CD4-positive, alpha-beta T cell treated with Interleukin-4 for 1 hour (primary cell): ENCODE data around the gene PRDM15.
"Not testable (repeated sequence)": the region's sequence is repeated elsewhere in the genome, so short reads cannot be mapped to it uniquely, and the experiment has no call there.

Source experiments
- DNase-seq, 2 donors: peaks; one replicate each; pipeline ENCODE4 v3.0.0-alpha.2; 2020 to 2022

Gene PRDM15

DNA sequence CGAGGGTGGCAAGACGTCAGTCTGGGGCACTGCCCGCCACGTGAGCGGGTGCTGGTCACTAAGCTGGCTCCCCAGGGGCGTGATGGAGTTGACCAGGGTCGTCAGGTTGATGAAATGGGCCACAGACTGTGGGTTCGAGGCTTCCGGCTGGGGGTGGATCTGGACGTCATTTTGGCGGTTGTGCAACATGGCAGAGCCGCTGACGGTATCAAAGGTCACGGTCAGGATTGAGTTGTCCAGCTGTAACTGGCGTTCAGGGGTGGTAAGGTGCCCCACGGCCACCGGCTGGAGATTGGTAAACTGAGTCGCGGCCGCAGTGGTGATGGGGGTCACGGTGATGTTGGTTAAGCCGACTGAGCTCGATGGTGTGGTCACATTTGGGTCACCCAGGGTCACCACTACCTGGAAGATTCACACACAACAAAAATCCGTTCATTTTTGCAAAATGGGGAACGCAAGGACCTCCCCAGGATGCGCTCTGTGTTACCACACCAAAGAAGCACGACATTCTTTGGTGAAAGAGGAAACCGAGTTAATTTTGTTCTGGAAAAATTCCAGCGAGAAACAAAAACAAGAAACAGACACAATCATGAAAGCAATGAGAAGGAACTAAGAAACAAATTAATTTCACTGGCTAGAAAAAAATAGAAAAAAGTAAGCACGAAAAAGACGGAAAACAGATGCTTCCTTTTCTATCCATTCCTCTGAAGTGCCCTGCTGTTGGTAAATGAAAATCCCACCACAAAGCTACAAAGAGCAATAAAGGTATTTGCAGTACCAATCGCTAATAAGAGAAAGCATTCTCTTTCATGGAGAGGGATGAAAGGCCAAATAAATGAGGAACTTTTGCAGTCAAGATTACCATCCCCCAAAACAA, 77.6 kb downstream of the PRDM15 start:
- no peak for DNase-seq

- no peak for DNase-seq
Measured at GRCh38 chr21:41800425-41801320, 78.5 kb downstream of the PRDM15 start.

DNA sequence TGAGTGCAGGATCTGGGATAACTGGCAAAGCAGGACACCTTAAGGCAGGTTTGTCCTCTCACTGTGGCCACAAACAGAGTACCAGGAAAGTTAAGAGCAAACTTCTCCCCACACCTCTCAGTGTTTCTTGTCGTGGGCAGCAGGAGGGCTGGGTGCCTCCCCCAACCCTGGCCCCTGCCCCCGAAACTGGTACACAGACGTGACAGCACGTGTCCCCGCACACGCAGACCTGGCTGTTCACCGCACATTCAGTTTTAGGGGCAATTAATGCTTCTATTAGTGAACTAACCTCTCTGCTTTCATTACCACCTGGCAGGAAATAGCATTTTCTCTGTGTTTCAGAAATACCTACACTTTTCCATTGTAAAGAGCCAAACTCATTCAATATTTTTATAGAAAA, 79.4 kb downstream of the PRDM15 start:
- DNase-seq, result no peak

- DNase-seq, result no peak
Measured at GRCh38 chr21:41798326-41798725, 80.8 kb downstream of the PRDM15 start.

DNA sequence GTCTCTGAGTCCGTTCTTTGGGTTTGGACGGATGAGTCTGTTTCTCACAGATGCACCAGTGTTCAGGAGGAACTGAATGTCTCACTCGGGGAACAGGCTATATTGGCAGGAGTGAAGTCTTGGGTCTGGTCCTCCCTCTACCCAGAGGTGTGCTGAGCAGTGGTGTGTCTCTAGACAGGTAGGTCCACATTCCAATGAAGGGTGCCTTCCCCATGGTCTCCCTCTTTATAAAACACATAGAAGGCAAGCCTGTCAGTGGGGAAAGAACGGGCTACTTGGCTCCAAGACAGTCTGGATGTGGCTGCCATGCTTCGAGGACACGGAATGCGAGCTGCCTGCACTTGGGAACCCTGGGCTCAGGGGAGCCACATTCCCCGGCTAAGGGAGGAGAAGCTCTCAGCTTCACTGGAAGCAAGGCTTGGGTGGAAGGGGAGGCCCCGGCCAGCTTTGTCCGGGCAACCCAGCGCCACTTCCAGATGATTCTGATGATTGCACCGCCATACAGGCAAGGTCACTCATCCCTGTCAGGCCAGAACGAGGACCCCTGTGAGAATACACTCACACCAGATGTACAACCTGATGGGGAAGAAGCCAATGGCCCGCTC, 82.6 kb downstream of the PRDM15 start:
- no peak for DNase-seq

DNA sequence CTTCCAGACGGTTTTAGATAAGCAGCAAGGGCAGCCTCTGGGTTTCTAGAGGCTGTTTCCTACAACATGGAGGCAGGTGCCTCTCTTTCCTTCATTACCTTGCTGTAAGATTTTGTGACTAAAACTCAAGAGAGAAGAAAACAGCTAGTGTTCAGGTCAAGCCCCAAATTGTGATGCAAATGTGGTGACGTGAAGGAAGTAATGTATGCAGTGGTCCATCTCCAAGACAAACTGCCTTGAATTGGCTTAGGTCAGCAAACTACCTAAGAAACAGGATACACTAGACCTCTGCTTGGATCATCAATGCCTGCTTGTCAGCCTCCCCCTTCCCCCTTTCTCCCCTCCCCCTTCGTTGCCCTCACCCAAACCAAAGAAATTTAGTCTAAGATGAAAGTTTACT, 83.4 kb downstream of the PRDM15 start:
- DNase-seq, result no peak

DNA sequence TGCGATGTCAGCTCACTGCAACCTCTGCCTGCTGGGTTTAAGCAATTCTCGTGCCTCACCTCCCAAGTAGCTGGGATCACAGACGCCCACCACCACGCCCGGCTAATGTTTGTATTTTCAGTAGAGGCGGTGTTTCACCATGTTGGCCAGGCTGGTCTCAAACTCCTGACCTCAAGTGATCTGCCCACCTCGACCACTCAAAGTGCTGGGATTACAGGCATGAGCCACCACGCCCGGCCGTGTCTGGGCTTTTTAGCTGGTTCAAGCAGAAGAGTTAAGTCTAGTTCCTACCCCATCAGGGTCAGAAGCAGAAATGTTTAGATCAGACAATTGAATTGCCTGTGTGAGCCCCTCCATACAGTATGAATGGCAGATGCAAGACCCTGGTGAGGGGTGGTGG, 84.5 kb downstream of the PRDM15 start:
- no peak for DNase-seq

- no peak for DNase-seq
Measured at GRCh38 chr21:41792711-41793110, 86.4 kb downstream of the PRDM15 start.

DNA sequence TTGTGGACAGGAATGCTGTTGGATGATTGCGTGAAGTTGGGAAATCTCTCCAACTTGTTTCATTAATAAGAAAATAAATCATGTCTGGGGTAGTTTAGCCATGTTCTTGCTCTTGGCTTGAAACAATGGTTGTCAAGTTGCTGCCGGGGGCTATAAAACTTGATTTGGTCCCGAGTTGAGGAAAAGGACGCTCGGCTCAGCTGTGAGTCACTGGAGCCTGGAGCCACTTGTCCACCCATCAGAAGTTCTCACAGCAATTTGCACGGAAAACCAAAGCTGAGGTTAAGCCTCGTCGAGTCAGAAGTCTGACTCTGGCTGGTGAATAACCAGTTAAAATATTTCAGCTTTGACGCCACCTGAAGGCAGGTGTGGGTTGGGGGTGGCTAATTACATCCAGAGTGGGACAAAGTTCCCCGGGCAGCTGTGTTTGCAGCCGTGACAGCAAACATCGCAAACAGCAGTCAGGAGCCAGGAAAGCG, 92.6 kb downstream of the PRDM15 start:
- DNase-seq, result no peak

DNA sequence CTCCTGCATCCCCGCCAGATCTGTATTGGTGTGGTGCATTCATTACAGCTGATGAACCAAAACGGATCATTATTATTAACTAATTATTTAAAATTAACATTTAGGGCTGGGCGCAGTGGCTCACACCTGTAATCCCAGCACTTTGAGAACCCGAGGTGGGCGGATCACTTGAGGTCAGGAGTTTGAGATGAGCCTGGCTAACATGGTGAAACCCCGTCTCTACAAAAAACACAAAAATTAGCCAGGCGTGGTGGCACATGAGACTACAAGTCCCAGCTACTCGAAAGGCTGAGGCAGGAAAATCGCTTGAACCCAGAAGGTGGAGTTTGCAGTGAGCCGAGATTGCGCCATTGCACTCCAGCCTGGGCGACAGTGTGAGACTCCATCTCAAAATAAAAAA, 93.9 kb downstream of the PRDM15 start:
- not testable (repeated sequence) for DNase-seq

- DNase-seq, result no peak
Measured at GRCh38 chr21:41784456-41785102, 94.6 kb downstream of the PRDM15 start.

DNA sequence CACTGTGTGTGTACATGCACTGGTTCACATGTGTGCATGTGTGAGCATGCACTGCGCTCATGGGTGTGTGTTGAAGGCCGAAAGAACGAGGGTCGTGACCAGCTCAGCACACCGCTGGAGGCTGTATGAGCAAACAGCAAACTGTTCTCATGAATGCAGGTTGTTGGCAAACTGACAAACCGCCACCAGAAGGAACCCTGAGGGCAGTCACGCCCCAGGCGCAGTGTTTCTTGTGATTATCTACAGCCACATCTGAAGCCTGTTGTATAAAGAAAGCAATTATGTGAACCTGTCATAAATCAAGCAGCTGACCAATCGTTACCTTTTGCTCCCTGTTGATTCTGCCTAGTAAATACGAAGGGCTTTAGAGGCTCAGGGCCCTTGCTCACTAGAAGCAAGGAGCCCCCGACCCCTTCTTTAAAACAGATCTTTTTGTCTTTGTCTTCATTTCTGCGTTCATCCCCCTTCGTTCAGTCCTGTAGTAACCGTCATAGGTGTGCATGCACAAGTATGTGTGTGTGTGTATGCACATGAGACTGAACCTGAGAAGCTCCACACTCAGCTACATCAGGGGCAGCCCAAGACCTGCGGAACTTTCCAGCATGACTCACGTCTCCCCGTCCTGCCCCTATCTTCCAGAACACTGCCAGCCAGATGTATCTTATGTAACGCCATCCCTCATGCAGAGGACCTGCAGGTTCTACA, 95.5 kb downstream of the PRDM15 start:
- DNase-seq, result no peak

- DNase-seq, result no peak
Measured at GRCh38 chr21:41781050-41781410, 98.1 kb downstream of the PRDM15 start.

DNA sequence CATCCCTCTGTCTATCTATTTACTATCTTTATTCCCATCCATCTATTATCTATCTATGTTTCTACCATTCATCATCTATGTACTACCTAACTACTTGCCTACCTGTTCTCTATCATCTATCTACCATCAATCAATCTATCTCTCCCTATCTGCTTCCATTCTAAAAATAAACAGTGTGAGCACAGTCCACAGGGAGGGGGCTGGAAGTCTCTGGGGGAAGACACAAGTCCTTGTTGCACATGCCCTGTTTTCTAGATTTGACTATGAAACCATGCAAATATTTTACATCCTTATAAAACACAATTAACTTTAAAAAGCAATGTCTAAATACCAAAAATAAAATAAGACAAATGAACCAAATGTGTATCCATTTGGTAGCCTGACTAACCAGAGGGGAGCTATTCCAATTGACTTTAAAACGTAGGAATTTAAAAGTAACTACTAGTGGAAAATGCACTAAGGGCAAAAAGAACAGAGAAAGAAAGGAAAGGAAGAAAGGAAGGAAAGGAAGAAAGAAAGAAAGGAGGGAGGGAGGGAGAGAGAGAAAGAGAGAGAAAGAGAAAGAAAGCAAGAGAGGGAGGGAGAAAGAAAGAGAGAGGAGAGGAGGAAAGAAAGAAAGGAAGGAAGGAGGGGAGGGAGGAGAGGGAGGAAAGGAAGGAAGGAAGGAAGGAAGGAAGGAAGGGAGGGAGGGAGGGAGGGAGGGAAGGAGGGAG, 98.7 kb downstream of the PRDM15 start:
- DNase-seq, result no peak

- no peak for DNase-seq
Measured at GRCh38 chr21:41779659-41780058, 99.5 kb downstream of the PRDM15 start.

DNA sequence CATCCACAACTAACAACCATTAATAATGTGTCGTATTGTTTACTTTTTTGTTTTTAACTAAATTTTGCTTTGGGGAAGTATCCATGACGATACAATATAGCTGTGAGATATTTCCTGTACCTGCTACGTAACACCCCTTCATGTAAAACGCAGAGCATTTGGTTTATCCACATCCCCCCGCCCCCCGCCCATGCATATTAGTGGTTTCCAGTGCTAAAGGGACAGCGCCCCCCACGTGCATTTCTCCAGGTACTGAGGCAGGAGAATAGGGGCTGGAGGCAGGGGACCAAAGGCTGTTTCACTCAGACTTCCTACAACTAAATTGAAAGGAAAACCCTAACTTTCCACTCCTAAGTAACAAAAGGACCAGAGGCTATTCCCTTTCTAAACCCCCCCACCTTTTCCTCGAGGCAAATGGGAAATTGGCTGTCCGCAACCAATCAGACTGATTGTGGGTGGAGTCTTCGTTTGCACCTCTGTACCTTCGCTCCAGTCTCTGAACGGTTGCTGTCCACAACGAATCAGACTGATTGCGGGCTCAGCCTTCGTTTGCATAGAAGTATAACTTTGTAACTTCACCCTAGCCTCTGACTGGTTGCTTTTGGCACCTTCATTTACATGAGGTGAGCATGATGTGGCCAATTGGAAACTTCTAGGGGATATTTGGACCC, 100.1 kb downstream of the PRDM15 start:
- no peak for DNase-seq

DNA sequence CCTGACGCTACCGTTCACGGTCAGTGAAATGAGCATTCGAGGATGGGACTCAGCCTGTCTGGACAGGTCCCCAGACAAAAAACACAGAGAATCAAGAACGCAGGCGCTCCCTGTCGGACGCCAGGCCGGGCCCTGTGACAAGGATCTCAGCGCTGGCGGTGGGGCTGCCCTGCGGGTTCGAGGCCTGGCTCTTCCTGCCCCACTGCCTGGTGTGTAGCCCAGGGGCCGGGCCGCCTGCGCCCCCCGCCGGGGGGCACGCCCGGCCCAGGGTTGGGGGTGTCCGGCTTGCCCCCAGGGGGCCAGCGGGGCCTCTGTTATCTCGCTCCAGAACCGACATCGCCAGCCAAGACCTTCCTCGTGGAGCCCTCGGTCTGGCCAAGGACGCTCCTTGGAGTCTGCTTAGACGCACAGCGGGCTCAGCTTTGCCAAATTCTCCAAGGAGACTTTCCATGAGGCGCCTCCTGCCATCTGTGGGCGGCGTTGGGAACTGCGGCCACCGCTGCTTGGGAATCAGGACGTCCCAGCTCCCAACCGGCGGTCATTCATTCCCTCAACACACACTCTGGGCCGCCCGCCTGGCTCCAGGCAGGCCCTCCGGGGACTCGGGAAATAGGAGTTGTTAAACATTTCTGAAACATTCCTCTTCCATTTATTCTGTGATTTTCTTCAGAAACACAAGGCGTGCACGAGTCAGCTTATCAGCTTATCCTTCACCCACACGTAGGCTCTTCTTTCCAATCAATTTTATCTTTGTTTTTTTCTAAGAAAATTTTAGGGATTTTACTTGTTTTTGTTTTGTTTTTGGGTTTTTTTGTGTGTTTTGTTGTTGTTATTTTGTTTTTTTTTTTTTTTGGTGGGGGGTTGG, 101.0 kb downstream of the PRDM15 start:
- DNase-seq, result peak in 1 of 2 donors; percentile 37

DNA sequence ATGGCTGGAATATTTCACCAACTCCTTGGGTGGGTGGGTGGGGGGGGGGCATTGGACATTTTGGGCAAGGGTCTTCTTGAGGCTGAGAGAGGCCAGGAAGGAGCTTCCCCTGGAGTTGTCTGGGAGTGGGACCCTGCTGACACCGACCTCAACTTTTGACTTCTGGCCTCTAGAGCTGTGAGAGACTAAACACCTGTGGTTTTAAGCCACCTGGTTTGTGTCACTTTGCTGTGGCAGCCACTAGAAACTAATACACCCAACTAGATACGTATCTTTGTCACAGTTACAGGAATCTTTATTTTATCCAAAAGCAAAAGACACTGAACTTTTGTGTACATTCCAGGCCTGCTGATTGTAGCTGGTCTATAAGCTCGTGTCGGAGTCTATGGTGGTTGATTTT, 102.4 kb downstream of the PRDM15 start:
- no peak for DNase-seq

GRCh38 chr21:41775149-41775472, 104.0 kb downstream of the PRDM15 start:
- DNase-seq, result no peak
